ENCODE data around the gene FIGLA.

GRCh38 chr2:70766357-70767078 lies 23.9 kb downstream of the FIGLA start:
- TF ChIP-seq POLR2A (IDR thresholded peaks at IDR 0.05) = no peak
- no peak for TF ChIP-seq POLR2AphosphoS5 (IDR thresholded peaks at IDR 0.05)
- TF ChIP-seq CTCF (IDR thresholded peaks at IDR 0.05) = no peak

Data from prostate gland (tissue), 2 donors.